NCI-H82 (cell line): ENCODE data around the gene IFI27.
A peak's percentile ranks its signal among the peaks of the same experiment; 100 is the strongest.
"Not testable (repeated sequence)": the region's sequence is repeated elsewhere in the genome, so short reads cannot be mapped to it uniquely, and the experiment has no call there.

Experiments used
- DNase-seq: peaks from one replicate; lab custom pipeline; 2025; lab: John Stamatoyannopoulos, UW

IFI27 gene

DNA sequence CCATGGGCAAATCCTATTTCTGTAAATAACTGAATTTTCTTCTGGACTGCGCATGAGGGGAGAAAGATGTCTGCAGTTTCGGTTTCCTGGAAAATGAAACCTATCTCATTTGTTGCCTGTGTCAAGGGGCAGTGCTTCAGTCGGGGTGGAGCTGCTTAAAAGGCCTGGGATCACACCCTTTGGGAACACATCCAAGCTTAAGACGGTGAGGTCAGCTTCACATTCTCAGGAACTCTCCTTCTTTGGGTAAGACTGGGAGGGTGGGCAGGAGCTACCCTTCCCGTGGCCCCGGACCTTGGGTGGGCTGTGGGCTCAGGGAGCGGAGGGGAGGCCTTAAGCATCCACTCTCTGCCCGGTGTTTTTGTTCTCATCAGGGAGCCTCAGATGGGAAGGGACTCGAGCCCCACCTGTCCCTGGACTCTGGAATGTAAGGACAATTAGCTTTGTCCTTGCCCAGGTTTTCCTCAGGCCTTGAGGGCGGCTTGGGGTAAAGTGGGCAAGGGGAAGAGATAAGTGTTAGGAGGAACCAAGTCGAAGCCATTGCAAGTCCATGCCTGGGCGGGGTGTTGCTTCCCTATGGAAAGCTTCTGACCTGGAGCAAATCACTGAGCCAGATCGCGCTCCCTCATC lies at the start of gene IFI27:
TSS of gene IFI27 (plus strand) at position 185 of the 630 bp plus-strand sequence.
- DNase-seq: no peak

DNA sequence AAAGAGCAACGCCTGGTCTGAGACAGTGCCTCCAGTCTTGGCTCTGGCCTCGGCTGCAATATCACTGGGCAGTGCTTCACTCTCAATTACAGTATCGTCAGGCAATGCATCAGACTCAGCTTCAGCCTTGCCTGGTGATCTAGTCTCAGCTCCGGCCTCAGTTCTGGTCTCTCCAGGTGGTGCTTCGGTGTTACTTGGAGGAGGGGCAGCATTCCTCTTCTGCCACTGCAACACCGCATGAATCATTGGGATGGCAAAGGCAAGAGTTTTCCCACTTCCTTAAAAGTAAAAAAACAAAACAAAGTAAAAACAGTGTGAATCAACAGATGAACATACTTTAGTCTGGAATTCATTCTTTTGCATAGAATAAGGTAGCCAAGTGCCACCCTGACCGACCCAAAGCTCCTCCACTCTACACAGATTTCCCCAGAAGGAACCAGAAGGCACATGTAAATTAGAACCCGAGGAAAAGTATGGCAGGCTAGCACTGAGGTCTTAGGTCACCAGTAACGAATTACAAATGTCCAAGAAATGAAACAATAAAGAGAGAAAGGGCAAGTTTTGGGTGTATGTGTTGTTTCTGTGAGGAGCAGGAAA lies 48.1 kb upstream of the IFI27 start:
- DNase-seq: no peak

DNA sequence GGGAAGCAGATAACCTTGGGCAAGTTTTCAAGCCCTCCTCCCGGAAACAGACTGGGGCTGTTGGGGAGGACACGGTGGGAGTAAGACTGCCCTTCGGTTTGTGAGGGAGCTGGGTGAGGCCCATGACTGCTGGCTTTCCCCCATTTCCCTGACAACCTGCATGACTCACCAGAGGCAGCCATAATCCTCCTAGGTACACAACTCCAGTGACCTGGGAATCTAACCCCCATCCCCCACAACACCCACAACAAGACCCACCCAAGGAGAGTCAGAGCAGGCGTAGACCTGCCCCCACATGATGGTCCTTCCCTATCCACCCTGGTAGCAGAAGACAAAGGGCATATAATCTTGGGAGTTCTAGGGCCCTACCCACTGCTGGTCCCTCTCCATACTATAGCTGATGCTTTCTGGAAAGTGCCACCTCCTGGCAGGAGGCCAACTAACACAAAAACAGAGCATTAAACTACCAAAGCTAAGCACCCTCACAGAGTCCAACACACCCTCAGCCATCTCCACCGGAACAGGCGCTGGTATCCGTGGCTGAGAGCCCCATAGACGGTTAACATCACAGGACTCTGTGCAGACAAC lies 44.4 kb upstream of the IFI27 start:
- peak; percentile 37 for DNase-seq

DNA sequence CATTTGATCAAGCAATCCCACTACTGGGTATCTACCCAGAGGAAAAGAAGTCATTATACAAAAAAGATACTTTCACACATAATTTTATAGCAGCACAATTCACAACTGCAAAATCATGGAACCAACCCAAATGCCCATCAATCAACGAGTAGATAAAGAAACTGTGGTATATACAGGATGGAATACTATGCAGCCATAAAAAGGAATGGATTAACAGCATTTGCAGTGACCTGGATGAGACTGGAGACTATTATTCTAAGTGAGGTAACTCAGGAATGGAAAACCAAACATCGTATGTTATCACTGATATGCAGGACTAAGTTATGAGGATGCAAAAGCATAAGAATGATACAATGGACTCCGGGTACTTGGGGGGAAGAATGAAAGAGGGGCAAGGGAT lies 38.5 kb upstream of the IFI27 start:
- DNase-seq: not testable (repeated sequence)

DNA sequence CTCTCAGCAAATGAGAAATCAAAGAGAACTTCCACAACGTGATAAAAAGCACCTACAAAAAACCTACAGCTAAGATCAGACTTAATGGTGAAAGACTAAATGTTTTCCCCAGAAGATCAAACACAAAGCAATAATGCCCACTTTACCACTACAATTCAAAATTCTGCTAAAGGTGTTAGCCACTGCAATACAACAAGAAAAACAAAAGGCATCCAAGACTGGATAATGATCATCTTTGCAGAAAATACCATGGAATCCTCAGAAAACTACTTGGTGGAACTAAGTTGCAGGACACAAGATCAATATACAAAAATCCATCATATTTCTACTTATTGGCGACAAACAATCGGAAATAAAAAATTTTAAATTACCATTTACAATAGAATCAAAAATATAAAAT lies 36.0 kb upstream of the IFI27 start:
- no peak for DNase-seq

DNA sequence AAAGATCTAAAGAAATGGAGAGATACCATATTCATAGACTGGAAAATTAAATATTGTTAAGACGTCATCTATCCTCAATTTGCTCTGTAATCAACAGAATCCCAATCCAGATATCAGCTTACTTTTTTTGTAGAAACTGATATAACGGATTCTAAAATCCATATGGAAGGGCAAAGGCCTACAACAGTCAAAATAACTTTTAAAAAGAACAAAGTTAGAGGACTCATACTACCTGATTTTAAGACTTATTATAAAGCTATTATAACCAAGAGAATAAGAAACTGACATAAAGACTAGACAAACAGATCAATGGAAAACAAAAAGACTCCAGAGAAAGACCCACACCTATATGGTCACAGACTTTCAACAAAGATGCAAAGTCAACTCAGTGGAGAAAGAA lies 35.5 kb upstream of the IFI27 start:
- DNase-seq: no peak

DNA sequence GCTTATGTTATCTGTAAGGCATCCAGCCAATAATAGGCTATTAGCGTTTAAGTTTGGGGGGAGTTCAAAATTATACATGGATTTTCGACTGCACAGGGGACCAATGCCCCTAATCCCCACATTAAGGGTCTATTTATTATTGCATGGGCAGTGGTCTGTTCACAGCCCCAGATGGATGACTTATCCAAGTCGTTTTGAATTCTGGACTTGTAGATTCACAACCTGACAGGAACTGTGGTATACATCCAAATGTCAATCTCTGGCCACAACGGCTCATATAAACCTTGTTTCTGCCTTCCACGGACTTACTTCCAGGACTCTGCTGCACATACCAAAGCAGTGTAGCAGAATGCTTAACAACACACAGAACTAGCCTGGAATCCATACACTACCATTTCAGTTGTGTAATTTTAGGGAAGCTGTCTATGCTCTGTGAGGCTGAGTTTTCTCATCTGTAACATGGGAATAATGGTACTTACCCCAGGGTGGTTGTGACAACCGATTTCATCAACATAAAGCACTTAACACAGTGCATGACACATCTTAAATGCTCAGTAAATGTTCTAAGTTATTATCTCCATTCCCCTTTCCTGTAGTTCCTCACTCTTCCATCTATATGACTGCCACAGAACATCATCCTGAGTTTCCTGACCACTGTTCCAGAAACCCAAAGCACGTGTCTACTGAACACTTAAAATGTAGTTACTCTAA lies 33.3 kb upstream of the IFI27 start:
- no peak for DNase-seq

DNA sequence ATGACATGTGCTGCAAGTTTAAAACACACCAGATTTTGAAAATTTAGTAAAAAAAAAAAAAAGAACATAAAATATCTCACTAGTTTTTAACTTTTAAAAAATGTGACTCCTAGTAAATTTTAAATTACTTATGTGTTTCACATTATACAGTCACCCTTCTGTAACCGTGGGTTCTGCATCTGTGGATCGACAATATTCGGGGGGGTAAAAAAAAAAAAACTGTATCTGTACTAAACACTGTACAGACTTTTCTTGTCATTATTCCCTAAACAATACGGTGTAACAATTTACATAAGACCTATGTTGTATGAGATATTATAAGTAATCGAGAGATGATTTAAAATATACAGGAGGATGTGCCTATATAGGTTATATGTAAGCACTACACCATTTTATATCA lies 32.7 kb upstream of the IFI27 start:
- no peak for DNase-seq

DNA sequence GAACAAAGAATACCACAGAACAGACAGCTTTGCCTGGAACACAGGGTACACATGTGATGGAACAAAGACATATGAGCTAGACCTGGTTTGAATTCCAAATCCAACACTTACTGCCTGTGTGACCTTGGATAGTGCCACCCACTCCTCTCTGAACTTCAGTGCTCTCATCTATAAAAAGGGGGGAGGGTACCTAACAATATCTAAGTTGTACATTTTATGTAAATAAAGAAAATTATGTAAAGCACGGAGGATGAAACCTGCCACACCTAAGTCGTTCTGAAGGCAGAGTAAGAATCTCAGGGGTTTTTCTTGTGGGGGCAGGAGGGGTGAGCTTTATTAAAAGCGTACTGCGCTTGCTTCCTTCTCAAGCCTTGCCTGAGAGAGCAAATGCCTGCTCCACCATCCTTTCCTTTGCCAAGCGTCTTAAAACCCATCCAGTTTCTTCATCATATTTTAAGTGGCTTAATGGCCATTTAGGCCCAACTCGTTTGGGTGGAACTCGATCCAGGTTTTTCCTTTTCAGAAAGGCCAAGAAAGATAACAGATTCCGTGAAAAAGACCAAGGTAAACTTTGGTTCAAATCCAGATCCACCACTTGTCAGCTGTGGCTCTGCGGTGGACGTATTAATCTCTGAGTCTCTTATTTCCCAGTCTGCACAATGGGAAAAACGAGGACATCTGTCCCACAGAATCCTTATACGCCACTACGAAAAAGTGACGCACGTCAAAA lies 30.5 kb upstream of the IFI27 start:
- DNase-seq: peak; percentile 60

DNA sequence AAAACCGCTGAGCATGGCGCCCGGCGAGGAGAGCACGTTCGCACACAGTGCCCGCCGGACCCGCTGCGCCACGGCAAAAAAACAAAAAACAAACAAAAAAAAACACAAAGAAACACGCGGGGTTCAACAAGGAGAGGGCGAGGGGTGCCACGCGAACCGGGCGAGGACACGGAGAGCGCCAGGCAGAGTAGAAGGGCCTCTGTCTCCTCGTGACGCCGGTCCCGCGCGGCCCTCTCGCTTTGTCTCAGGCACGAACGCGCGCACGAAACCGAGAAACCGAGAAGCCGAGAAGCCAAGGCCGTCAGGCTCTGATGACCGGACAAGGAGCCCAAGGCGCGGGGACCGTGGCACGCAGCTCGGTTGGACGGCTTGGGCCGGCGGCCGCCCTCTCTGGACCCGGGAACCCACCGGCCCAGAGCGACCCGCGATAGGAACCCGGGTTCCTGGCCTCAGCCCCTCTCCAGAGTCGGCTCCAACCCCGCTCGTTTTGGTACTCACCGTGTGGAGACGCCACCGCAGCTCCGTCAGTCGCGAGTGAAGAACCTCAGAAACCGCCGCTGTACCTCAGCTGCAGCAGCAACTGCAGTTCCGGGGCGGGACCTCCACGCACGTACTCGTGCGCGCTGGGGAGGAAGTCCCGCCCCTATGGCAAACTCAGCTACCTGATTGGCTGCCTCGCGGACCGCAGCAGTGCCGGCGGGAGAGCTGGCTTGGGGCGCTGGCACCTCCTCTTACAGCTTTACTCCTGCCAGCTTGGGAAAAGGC lies 29.7 kb upstream of the IFI27 start, which contains the start of the genes DDX24 and IFI27L1:
TSS of gene DDX24 (minus strand) at position 582 of the 765 bp plus-strand sequence. CDS start 1,460 bp downstream, outside the sequence.
TSS of gene IFI27L1 (plus strand) at position 690 of the 765 bp plus-strand sequence. CDS start 15,628 bp downstream, outside the sequence.
- peak; percentile 92 for DNase-seq

DNA sequence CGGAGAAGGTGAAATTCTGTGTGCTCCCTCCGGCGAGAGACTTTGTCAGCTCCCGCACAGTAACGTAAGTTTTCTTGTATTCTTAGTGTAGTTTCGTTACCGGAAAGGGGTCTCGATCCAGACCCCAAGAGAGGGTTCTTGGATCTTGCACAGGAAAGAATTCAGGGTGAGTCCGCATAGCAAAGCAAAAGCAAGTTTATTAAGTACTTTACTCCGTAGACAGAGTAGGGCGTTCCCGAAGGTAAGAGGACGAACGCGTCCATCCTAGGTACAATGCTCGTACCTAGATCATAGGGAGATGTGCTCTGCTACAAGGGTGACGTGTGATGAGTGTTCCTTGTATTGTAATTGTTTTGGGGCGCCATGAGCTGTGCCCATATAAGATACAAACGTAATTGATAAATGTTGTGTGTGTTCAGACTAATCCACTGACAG lies 29.1 kb upstream of the IFI27 start:
- no peak for DNase-seq

DNA sequence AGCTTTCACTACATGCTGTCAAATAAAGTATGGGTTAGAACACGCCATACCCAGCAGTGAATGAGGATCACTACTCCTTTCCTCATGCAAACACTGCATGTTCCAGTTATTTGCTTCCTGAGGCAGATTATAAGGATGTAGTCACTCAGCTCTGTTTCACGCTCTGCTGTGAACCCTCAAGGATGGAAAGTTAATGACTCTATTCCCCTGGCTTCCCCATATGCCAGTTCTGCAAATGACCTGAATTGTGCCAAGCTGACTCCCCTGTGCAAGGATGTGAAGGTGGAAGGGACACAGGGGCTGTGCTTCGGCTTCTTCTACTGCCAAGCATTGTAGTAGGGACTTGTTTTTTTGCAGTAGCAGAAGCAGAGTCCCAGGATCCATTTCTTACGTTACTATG lies 22.6 kb upstream of the IFI27 start:
- DNase-seq: no peak

DNA sequence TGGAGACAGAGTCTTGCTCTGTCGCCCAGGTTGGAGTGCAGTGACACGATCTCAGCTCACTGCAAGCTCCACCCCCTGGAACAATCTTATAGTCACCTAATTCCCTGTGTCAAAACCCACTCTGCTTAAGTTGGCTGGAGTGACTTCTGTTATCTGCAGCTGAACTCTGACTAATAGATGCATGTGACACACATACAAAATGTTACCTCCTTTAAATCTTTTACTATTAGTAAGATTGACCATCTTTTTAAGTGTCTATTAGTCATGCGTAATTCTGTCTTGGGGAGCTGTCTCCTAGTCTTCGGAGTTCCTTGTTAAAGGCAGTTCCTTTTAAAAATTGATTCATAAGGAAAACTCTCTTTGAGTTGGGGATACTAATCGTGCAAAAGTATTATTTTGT lies 22.0 kb upstream of the IFI27 start:
- DNase-seq: no peak

DNA sequence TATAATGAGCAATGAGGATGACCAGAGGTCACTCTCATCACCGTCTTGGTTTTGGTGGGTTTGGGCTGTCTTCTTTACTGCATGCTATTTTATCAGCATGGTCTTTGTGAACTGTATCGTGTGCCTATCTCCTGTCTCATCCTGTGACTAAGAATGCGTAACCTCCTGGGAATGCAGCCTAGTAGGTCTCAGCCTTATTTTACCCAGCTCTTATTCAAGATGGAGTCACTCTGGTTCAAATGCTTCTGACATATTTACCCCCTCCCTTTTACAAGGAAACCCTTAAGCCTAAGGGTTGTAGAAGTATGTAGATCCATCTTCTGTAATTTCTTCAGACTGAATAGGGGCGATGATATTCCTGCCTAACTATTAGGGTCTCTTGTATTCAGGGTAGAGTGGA lies 21.1 kb upstream of the IFI27 start:
- no peak for DNase-seq

DNA sequence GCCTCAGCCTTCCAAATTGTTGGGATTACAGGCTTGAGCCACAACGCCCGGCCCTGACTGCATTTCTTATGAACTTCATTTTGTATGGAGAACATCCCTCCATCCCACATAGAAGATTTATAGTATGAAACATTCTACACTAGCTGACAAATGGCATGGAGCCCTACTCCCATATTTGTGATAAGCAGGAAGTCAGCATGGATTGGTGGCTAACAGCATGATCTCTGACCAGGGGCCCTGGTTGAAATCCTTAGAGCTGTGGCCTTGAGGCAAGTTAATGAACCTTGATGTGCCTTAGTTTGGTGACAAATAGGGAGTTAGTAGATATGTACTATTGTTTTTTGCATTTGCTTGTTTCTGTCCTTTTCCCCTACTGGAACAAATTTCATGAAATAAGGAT lies 17.1 kb upstream of the IFI27 start:
- no peak for DNase-seq

DNA sequence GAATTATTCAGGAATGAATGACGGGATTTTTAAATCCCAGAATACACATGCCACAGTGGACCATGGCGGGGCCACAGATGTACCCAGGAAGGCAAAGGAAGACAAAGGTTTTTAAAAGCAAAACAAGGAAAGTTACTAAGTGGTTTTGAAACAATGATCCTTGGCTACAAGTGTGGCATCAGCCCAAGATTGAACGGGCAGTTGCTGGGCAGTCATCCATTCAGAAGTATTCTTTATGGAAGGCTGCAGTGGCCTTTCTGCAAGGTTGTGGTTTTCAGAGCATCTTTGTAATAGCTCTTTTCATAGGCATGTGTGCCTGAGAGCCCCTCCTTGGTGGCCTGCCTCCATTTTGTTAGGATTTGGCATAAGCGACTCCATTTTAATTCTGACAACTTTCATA lies 13.4 kb upstream of the IFI27 start:
- DNase-seq: no peak

DNA sequence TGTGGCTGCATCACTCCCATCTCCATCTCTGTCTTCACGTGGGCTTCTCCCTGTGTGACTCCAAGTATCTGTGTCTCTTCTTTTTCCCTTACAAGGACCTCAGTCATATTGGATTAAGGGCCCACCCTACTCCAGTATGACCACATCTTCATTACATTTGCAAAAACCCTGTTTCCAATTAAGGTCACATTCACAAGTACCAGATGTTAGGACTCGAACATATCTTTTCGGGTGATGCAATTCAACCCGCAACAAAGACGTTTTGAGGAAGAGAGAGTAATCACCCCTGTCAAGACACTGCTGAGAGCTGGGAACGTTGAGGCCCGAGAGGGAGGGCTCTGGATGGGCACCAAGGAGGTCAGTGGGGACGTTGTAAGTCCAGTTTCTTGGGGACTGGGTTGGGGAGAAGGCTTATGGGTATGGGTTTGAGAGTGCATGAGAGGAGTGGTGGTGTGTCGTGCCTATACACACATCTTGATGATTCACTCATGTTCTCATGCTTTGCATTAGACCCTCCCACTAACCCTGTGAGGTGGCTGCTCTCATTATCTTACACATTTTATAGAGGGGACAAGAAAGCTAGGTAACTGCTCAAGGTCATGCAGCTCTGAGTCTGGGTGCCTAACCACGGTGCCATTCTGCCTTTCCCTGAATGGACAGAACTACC lies 12.1 kb upstream of the IFI27 start:
- DNase-seq: no peak

DNA sequence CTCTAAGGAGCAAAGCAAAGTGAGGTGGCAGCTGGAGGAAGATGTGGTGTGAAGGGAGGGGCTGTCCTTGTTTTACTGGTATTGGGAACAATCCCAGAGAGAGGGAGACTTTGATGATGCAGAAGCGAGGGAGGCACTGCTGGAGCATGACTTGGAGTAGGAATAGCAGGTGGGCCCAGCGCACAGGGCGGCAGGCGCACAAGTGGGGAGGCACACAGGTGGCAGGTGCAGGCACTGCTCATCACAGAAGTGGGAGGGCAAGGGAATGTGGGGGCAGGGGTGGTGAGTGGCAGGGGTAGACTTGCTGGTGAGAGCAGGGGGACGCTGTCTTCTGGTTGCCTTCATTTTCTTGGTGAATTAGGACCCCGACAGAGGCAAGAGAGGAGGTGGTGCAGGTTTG lies 11.5 kb upstream of the IFI27 start:
- no peak for DNase-seq

DNA sequence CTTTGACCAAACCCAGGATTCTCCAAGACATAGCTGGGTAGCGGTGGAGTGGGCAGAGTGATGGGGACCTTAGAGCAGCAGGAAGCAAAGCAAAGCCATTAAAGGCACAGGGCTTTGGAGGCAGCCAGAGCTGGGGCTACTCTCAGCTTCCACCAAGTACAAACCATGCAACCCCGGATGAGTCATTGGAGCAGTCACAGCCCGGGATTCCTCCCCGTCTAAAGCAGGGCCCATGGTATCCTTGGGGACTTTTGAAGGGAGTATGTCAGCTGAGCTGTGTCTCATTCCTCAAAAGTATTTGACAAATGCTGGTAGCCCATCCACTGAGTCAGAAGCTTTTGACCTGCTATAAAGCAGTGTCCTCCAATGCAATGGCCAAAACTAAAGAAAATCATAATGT lies 9.7 kb upstream of the IFI27 start:
- DNase-seq: no peak

DNA sequence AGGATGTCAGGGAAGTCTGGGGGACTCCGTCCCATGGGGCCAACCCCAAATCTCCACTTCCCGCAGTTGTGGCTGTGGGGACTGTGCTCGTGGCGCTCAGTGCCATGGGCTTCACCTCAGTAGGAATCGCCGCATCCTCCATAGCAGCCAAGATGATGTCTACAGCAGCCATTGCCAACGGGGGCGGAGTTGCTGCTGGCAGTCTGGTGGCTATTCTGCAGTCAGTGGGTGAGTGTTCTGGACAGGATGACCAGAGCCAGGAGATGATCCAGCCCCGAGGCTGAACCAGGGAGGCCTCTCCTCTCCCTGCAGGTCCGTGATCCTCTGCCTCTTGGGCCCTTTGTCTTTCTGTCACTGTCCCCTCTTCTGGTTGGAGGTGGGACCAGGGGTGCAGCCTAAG lies 8.8 kb upstream of the IFI27 start:
- DNase-seq: no peak
